ENCODE data around the gene COA3.
A peak's percentile ranks its signal among the peaks of the same experiment; 100 is the strongest.

Gene COA3

DNA sequence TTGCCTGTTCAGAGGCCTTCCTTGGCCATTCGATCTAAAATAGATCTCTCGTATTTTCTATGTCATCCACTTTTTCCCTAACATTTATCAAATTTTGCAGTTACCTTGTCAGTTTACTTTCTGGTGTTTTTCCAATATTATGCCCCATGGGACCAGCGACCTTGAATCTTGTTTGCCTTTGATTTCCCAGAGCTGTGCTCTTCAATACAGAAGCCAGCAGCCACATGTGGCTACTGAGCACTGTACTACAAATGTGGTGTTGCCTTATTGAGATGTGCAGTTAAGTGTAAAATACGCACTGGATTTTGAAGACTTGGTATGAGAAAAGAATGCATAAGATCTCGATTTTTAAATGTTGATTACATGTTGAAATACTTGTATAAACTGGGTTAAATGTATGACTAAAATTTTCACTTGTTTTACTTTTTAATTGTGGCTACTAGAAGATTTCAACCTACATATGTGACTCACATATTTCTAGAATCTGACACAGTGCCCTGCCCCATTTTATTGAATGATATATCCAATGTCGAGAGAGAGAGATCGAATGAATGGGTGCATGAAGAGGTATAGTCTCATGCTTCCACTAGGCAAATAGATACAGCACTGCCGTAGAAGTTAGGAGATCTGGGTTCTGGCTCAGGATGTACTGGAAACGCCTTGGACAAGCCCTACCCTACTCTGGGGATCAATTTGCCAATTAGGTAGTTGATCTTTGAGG lies 33.9 kb upstream of the COA3 start:
- H3K9me3 Mint-ChIP-seq, result no peaks in the 10 kb centered on the region
- peak overlapping the region; percentile 97 for H3K4me3 Mint-ChIP-seq
- peaks cover 30% of the 10 kb centered on the region for H3K4me1 Mint-ChIP-seq (ENCODE audit: low read depth)
- peaks cover 22% of the 10 kb centered on the region for H3K36me3 Mint-ChIP-seq (ENCODE audit: low read depth)
- H3K27me3 Mint-ChIP-seq, result no peaks in the 10 kb centered on the region
- H3K27ac Mint-ChIP-seq, result peak overlapping the region; percentile 99

DNA sequence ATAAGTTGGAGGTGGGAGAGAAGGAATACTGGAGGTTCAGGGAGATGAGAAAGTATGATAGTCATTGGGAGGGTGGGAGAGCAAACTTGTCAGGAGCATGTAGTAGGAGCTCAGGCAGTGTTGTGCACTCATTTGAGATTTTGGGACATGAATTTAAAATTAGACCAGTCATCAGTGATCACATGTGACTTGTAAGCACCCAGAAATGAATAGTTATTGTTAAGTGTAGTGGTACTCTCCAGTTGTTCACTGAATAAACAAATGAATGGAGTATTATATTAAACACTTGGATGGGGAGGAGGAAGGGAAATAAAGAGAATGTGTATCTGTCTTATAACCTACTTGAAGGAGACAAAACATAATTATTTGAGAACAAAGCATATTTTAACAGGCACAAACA lies 32.5 kb upstream of the COA3 start:
- Mint-ChIP-seq H3K9me3 (no peaks in the 10 kb centered on the region), H3K4me3 (no peak overlapping the region)

DNA sequence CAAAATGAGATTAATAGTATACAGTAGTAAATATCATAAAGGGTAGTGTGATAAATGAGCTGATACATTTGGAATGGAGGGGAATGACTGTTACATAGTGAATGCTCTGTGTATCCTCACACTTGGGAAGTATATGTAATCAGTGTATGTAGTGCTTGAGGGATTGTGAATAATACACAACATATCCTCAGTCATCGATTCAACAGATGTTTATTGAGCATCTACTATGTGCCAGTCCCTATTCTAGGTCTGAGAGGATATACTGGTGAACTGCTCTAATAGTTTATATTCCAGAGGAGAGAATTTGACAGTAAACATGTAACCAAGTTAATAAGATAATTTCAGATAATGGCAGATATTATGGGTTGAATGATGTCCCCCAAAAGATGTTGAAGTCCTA lies 29.0 kb upstream of the COA3 start:
- H3K9me3 Mint-ChIP-seq, result no peaks in the 10 kb centered on the region
- H3K27ac Mint-ChIP-seq, result no peak overlapping the region
- no peaks in the 10 kb centered on the region for H3K27me3 Mint-ChIP-seq
- H3K4me1 Mint-ChIP-seq (ENCODE audit: low read depth), result peaks cover 24% of the 10 kb centered on the region
- H3K4me3 Mint-ChIP-seq, result no peak overlapping the region
- H3K36me3 Mint-ChIP-seq (ENCODE audit: low read depth), result peaks cover 4% of the 10 kb centered on the region

More for the DNA sequence above, 32.5 kb upstream of the COA3 start:
- no peaks in the 10 kb centered on the region for H3K27me3 Mint-ChIP-seq
- H3K27ac Mint-ChIP-seq, result peak overlapping the region; percentile 0
- H3K4me1 Mint-ChIP-seq (ENCODE audit: low read depth), result peaks cover 25% of the 10 kb centered on the region
- H3K36me3 Mint-ChIP-seq (ENCODE audit: low read depth), result peaks cover 14% of the 10 kb centered on the region

DNA sequence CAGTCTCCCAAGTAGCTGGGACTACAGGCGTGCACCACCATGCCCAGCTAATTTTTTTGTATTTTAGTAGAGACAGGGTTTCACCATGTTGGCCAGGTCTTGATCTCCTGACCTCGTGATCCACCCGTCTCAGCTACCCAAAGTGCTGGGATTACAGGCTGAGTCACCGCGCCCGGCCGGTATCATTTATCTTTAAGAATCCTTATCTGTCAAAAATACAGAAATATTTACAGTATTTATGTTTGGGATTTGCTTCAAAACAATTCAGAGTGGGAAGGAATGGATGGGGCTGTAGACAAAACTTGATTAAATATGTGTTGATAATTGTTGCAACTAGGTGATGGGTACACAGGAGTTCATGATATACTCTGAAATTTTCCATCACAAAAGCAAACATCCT lies 22.7 kb upstream of the COA3 start:
- no peak overlapping the region for H3K4me3 Mint-ChIP-seq
- peaks cover 37% of the 10 kb centered on the region for H3K4me1 Mint-ChIP-seq (ENCODE audit: low read depth)
- H3K9me3 Mint-ChIP-seq, result no peaks in the 10 kb centered on the region
- H3K27ac Mint-ChIP-seq, result no peak overlapping the region
- H3K36me3 Mint-ChIP-seq (ENCODE audit: low read depth), result peaks cover 46% of the 10 kb centered on the region
- H3K27me3 Mint-ChIP-seq, result no peaks in the 10 kb centered on the region

DNA sequence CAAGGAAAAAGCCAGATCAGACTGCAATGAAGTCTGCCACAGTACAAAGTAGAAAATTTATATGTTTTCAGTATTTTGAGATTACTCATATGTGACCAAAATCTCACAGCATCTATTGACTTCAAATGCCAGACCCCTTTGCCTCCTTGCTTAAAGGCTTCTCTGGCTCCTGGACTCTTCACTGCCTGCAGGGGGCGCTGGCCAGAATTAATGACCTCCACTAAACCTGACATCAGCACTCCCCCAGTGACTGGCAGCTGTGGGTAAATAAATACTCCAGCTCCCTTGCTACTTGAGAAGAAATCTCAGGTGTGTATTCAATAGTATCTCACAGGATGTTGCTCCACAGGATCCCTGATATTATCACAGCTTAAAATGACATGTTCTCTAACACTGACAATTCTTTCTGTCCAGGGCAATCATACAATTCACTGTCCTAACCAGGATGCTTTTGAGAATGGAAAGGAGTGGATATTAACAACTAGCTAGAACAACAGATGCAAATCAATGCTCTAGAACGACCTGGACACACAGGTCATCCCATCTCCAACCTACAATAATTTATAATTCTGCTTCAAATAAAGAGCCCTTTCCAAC lies 21.5 kb upstream of the COA3 start:
- H3K27ac Mint-ChIP-seq, result no peak overlapping the region
- no peaks in the 10 kb centered on the region for H3K27me3 Mint-ChIP-seq
- H3K4me1 Mint-ChIP-seq (ENCODE audit: low read depth), result peaks cover 37% of the 10 kb centered on the region
- H3K9me3 Mint-ChIP-seq, result no peaks in the 10 kb centered on the region
- H3K36me3 Mint-ChIP-seq (ENCODE audit: low read depth), result peaks cover 58% of the 10 kb centered on the region
- no peak overlapping the region for H3K4me3 Mint-ChIP-seq

DNA sequence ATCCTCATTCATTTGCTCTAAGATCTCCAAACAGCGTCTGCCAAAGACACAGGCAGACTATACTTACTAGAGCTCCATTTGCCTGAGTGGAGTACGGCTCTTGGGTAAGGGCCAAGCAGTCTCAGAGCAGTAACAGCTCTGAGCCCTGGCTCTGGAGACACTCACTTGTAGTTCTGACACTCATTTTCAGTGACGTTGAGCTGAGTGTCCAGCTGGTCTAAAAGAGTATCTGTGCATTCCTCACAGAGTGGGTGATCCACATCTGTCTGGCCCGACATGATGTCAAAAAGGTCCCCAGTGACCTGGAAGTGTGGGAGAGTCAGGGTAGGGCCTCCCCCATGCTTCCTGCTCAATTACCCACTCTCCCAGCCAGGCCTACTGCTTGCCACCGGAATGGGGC lies 19.9 kb upstream of the COA3 start:
- Mint-ChIP-seq H3K9me3 (no peaks in the 10 kb centered on the region), H3K4me3 (no peak overlapping the region), H3K36me3 (ENCODE audit: low read depth) (peaks cover 68% of the 10 kb centered on the region), H3K27ac (no peak overlapping the region), H3K27me3 (no peaks in the 10 kb centered on the region), H3K4me1 (ENCODE audit: low read depth) (peaks cover 29% of the 10 kb centered on the region)

DNA sequence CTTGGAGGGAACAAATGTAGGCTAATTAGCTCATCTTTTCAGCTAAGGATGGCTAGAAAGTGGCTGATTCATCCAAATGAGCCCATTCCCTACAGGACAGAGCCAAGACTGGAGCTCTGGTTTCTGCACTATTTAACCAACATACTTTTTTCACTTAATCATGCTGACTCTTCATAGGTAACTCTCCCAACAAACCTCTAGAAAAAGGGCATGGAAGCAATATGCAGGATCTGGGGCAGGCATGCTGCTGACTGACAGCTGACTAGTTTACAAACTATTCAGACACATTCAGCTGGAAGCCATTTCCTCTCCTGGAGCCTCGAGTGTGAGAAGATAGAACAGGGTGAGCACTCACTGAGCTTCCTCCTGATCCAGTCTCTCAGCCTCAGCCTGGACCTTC lies 19.4 kb upstream of the COA3 start:
- no peak overlapping the region for H3K27ac Mint-ChIP-seq
- no peaks in the 10 kb centered on the region for H3K27me3 Mint-ChIP-seq
- no peaks in the 10 kb centered on the region for H3K9me3 Mint-ChIP-seq
- peaks cover 69% of the 10 kb centered on the region for H3K36me3 Mint-ChIP-seq (ENCODE audit: low read depth)
- H3K4me3 Mint-ChIP-seq, result no peak overlapping the region
- H3K4me1 Mint-ChIP-seq (ENCODE audit: low read depth), result peaks cover 25% of the 10 kb centered on the region

DNA sequence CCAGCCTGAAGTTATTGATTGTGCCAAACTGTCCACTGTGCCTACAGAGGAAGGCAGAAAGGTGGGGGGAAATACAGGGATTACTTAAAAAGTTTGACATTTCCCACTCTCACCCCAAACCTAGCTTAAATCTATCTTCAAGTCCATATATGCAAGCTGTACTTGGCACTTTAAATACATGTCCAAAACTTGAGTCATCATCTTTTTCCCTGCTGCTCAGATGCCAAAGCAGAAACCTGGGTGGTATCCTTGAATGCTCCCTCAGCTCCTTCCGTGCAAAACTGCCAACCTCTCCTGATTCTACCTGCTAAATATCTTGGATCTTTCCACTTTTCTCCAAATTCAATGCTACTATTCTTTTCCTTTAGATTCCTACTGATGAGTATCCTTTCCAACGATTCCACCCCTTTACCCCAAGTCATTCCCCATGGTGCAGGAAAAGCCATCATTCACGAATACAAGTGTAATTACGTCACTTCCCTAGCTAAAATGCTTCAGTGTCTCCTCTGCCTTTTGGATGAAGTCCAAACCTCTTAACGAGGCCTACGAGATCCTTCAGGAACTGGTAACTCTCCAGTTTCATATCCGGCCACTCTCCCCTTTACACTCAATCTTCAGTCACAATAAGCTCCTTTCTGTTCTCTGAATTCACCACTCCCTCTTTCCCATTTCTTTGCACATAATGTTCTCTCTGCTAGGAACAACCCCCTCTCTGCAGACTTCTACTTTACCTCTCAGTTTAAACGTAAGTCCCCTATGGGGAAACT lies 16.3 kb upstream of the COA3 start:
- H3K36me3 Mint-ChIP-seq (ENCODE audit: low read depth), result peaks cover 70% of the 10 kb centered on the region
- no peaks in the 10 kb centered on the region for H3K9me3 Mint-ChIP-seq
- H3K4me1 Mint-ChIP-seq (ENCODE audit: low read depth), result no peaks in the 10 kb centered on the region
- no peak overlapping the region for H3K4me3 Mint-ChIP-seq
- H3K27me3 Mint-ChIP-seq, result no peaks in the 10 kb centered on the region
- no peak overlapping the region for H3K27ac Mint-ChIP-seq

DNA sequence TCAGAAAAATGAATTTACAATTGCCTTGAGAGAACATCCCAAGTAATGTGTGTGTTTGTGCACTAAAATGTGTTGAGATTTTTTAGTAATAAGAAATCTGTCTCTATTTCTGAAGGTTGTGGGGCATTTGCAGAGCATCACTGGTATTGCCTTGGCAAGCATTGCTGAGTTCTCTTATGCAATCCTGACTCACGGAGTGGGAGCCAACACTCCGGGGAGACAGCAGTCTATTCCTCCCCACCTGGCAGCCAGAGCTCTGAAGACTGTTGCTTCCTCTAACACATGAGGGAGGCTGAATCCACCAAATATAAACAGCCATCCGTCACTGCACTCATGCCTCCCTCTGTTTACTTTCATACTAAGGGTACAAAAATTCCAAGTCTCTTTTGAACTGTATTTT lies 10.7 kb upstream of the COA3 start:
- Mint-ChIP-seq H3K4me1 (ENCODE audit: low read depth) (no peaks in the 10 kb centered on the region), H3K27me3 (no peaks in the 10 kb centered on the region), H3K36me3 (ENCODE audit: low read depth) (peaks cover 32% of the 10 kb centered on the region), H3K4me3 (no peak overlapping the region), H3K9me3 (no peaks in the 10 kb centered on the region), H3K27ac (no peak overlapping the region)

DNA sequence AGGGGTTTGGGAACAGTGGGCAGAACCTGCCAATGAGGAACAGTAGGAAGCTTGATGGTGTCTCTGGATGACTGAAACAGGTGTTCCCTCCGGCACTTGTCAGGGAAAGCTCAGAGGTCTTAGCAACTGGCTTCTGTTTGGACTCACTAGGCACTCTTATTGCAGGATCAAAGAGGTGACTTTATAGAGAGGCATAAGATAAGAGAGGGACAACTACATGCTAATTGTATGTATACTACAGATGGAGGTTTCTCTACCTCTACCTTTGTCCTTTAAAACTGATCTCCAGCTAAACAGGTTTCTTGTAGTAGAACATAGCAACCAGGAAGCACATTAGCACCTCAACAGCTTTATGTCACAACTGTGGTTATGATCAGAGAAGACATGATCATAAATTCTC lies 7.7 kb upstream of the COA3 start:
- H3K36me3 Mint-ChIP-seq (ENCODE audit: low read depth), result peaks cover 15% of the 10 kb centered on the region
- no peak overlapping the region for H3K4me3 Mint-ChIP-seq
- H3K9me3 Mint-ChIP-seq, result no peaks in the 10 kb centered on the region
- H3K27ac Mint-ChIP-seq, result no peak overlapping the region
- H3K4me1 Mint-ChIP-seq (ENCODE audit: low read depth), result no peaks in the 10 kb centered on the region
- H3K27me3 Mint-ChIP-seq, result no peaks in the 10 kb centered on the region

DNA sequence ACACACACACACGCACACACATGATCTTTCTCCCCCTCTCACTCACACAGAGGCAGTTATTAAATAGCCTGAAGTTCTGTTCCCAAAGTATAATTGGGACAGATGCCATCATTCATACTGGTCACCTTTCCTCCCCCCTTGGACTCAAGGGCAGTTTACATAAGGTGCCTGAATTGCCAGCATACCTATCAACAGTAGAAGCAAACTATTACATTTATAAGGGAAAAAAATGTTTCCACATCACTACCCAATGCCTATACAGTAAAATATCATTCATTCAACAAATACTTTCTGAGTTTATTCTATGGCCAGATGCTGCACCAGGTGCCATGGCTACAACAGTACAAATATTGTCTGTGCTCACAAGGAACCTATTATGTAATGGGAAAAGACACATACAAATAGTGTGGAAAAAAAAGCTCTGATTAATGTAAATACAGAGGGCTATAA lies 6.4 kb upstream of the COA3 start:
- Mint-ChIP-seq H3K27me3 (peaks cover 7% of the 10 kb centered on the region), H3K27ac (no peak overlapping the region), H3K4me1 (ENCODE audit: low read depth) (no peaks in the 10 kb centered on the region), H3K36me3 (ENCODE audit: low read depth) (peaks cover 5% of the 10 kb centered on the region), H3K9me3 (no peaks in the 10 kb centered on the region), H3K4me3 (no peak overlapping the region)

DNA sequence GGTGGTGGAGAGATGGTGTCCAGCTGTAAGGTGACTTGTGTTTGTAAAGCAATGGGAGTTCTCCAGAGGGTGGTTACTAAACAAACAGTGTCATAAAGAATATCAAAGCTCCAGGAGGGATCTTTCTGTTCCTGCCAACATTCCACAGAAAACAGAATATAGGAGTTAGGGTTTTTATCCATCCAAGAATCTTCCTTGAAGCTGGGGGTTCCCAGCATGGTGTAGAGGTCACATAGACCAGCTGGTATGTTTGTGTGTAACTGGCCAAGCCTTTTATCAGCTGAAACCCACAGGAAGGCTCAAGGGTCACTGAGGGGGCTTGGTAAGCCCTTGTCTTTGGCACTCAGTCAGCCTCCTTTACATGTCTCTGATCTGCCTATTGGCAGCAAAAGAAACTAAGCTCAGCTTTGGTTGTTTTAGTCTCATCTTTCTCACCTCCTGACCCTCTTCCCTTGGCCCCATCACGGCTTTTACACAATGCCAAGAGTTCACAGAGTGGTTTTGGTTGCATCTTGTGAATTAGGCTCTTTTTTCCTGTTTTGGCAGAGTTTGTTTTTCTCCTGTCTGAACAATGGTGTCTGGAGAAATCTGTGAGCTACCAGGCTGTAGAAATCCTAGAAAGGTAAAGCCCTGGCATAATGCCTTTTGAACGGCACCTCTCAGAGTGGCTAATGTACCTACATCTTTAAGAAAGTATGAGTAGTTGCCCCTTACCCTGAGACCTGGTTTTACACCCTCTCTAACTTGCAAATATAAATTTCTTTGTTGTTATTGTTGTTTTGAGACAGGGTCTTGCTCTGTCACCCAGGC lies 4.8 kb upstream of the COA3 start:
- Mint-ChIP-seq H3K27ac (no peak overlapping the region), H3K4me1 (ENCODE audit: low read depth) (peaks cover 6% of the 10 kb centered on the region), H3K27me3 (peaks cover 10% of the 10 kb centered on the region), H3K9me3 (peaks cover 3% of the 10 kb centered on the region), H3K4me3 (no peak overlapping the region), H3K36me3 (ENCODE audit: low read depth) (peaks cover 9% of the 10 kb centered on the region)

DNA sequence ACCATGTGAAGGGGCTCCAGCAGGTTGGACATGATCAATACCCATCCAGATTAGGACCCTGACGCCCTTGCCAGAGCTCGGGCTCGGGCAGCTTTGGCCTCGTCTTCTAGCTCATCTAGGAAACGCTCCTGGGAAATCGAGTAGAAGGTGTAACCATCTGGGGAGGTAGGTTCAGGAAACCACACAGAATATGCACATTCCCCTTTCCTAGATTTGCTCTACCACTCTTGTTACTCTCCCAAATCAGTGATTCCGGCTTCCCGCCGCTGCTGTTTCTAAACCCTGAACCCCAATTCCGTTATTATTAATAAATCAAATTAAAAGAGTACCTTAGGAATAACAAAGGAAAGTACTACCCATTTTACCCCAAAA lies 507 bp downstream of the COA3 start:
- H3K27ac Mint-ChIP-seq, result peak overlapping the region; percentile 47
- H3K36me3 Mint-ChIP-seq (ENCODE audit: low read depth), result peaks cover 8% of the 10 kb centered on the region
- peaks cover 21% of the 10 kb centered on the region for H3K4me1 Mint-ChIP-seq (ENCODE audit: low read depth)
- H3K4me3 Mint-ChIP-seq, result peak overlapping the region; percentile 90
- peaks cover 3% of the 10 kb centered on the region for H3K9me3 Mint-ChIP-seq
- H3K27me3 Mint-ChIP-seq, result peaks cover 10% of the 10 kb centered on the region

DNA sequence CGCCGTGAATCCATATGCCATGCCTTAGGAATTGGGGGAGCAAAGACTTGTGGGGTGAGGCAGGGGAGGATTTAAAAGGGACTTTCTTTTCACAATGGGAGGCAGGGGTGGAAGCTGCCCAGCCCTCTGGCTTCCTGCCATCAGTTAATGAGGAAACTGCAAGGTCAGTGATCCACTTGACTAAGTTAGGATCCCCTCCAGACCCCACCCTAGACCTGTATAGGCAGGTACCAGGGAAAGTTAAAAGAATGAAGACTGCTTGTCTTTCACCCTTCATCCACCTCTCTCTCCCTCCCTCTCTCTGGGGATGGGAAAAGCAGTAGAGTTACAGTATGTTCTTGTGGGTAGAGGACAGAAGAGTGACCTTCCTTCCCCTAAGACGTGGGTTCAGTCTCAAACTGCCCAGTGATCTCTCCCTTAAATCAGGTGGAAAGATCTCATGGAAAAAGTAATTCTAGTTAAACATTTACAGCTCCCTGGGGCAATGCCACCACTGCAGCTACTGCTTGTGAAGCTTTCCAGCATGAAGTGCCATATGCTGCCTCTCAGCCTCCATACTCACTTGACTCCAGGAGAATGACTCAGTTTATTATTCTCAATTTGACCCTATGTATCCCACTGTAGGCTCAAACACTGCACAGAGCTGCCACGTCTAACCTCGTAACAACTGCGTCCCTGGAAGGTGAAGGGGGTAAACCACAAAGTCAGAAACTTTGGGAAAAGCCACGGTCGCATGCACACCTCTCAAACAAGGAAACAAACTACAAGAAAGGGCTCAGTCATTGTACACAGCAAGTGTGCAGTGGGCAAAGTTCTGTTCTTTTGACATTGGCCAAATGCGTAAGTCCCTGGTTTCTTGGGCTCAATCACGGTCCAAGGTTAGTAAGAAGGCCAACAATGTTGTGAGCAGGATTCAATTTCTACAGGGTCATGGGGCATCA lies 1.2 kb downstream of the COA3 start:
- Mint-ChIP-seq H3K4me1 (ENCODE audit: low read depth) (peaks cover 21% of the 10 kb centered on the region), H3K36me3 (ENCODE audit: low read depth) (peaks cover 8% of the 10 kb centered on the region), H3K27me3 (peaks cover 10% of the 10 kb centered on the region), H3K9me3 (peaks cover 3% of the 10 kb centered on the region), H3K27ac (no peak overlapping the region), H3K4me3 (peak overlapping the region; percentile 90)

Measured in stimulated activated naive CD8-positive, alpha-beta T cell treated with anti-CD3 and anti-CD28 coated beads, Interleukin-15, Interleukin-2, amounts not matched to agents 100 ng/mL and 50 ng/mL, for 24 hours (primary cell).